Left lobe of liver (tissue), 2 donors: Measurements from ENCODE around the gene UROC1. TPM values are rescaled to one million over a fixed set of nuclear protein-coding genes. Genes with fewer than 3 reads are reported as not detected.

ENCODE experiments used
- ATAC-seq: fragments of 200-7000 bp; cut with Tn5 transposase; one replicate; pipeline ENCODE4 v1.9.1; 2020; ENCODE audit warnings: mild to moderate bottlenecking, moderate library complexity
- DNase-seq: peaks from one replicate; pipeline ENCODE4 v3.0.0-alpha.2; 2020; ENCODE audit warnings: low spot score
- total RNA-seq: library from RNA; stranded (reverse); gene quantifications from one replicate; pipeline ENCODE4 v1.2.1, GENCODE V29; 2021
- donor health status: DM: no; HTN: no; CAD: no; lungs with moderate emphysema.
- donor health status: DM: no; HTN: yes; CAD: no.

UROC1 gene
- total RNA-seq, 1 donor from 2014 or later: 112 TPM

GRCh38 chr3:126519506-126520455 lies 2.2 kb upstream of the UROC1 start:
- ATAC-seq: no peak
- no peak for DNase-seq

- ATAC-seq (no peak), DNase-seq (no peak)
Observed at GRCh38 chr3:126518779-126519177, 1.2 kb upstream of the UROC1 start.

- DNase-seq (peak; percentile 88), ATAC-seq (peak; percentile 62)
Observed at GRCh38 chr3:126517986-126518778, 609 bp upstream of the UROC1 start.

- no peak for DNase-seq
- ATAC-seq: peak; percentile 0
Observed at GRCh38 chr3:126516936-126517290, 660 bp downstream of the UROC1 start.

- no peak for ATAC-seq
Observed at GRCh38 chr3:126516152-126516935, 1.2 kb downstream of the UROC1 start.

GRCh38 chr3:126515066-126515706 lies 2.4 kb downstream of the UROC1 start:
- ATAC-seq (no peak), DNase-seq (no peak)

More at GRCh38 chr3:126516152-126516935, 1.2 kb downstream of the UROC1 start:
- DNase-seq: no peak

GRCh38 chr3:126514161-126514560 lies 3.4 kb downstream of the UROC1 start:
- no peak for DNase-seq
- no peak for ATAC-seq

- DNase-seq: peak; percentile 81
- ATAC-seq: peak; percentile 46
Observed at GRCh38 chr3:126512916-126513650, 4.5 kb downstream of the UROC1 start.

GRCh38 chr3:126512026-126512425 lies 5.5 kb downstream of the UROC1 start:
- peak; percentile 74 for ATAC-seq
- peak; percentile 78 for DNase-seq

- DNase-seq (no peak), ATAC-seq (no peak)
Observed at GRCh38 chr3:126511291-126511690, 6.3 kb downstream of the UROC1 start.

- no peak for DNase-seq
- no peak for ATAC-seq
Observed at GRCh38 chr3:126510308-126510910, 7.2 kb downstream of the UROC1 start.

- no peak for ATAC-seq
- no peak for DNase-seq
Observed at GRCh38 chr3:126509597-126510307, 7.8 kb downstream of the UROC1 start.

GRCh38 chr3:126508564-126508964 lies 9.0 kb downstream of the UROC1 start:
- DNase-seq: no peak
- no peak for ATAC-seq

- ATAC-seq: no peak
- DNase-seq: no peak
Observed at GRCh38 chr3:126507886-126508285, 9.7 kb downstream of the UROC1 start.

GRCh38 chr3:126503701-126504100 lies 13.9 kb downstream of the UROC1 start:
- DNase-seq (no peak), ATAC-seq (no peak)

GRCh38 chr3:126502656-126503055 lies 14.9 kb downstream of the UROC1 start:
- DNase-seq (no peak), ATAC-seq (no peak)

- ATAC-seq: peak; percentile 84
- DNase-seq: peak; percentile 73
Observed at GRCh38 chr3:126501736-126502135, 15.8 kb downstream of the UROC1 start.

GRCh38 chr3:126501054-126501453 lies 16.5 kb downstream of the UROC1 start:
- ATAC-seq: no peak
- DNase-seq: no peak

GRCh38 chr3:126500016-126500415 lies 17.6 kb downstream of the UROC1 start:
- DNase-seq: no peak
- no peak for ATAC-seq
